Endothelial cell of umbilical vein (primary cell): ENCODE data around the gene ZBTB7C. TPM values are rescaled to one million over a fixed set of nuclear protein-coding genes. Genes with fewer than 3 reads are reported as not detected.

Experiments
- BruUV-seq: library from RNA; stranded (reverse); fragments of 400-500 nt; replicated peaks from 2 replicates; lab custom pipeline; 2021; lab: Mats Ljungman, UMichigan
- CTCF ChIA-PET: fragments of 300-600, 350-600 bp; sonication (Branson Sonifier 250); formaldehyde crosslinking; loops from one replicate; lab custom pipeline; 2021; ENCODE audit warnings: antibody characterized with exemption, inconsistent platforms; lab: Charles Lee
- POLR2A ChIA-PET: fragments of 300-600, 350-600 bp; sonication (Branson Sonifier 250); formaldehyde crosslinking; loops from one replicate; lab custom pipeline; 2021; ENCODE audit warnings: antibody characterized with exemption, inconsistent platforms; lab: Charles Lee
- DNase-seq: peaks from one replicate; pipeline ENCODE4 v3.0.0-alpha.2; 2011; ENCODE audit warnings: low read depth, low spot score
- FAIRE-seq: peaks from 2 replicates; lab custom pipeline; 2011; peaks lifted over from hg19 to GRCh38; lab: Jason Lieb, UNC
- H2AFZ ChIP-seq: 2 replicates; pipeline ENCODE4 v1.6.0; 2012; ENCODE audit warnings: low read depth, low read length, control low read depth, inconsistent platforms
- H3K27ac ChIP-seq: 2 replicates; pipeline ENCODE4 v1.5.1; 2011; ENCODE audit warnings: low read depth, mild to moderate bottlenecking, control low read depth, low read length, moderate library complexity; ENCODE audit not compliant: insufficient read depth
- H3K27me3 ChIP-seq, 2 experiments: 2 replicates each; pipeline versions ENCODE4 v1.6.0 to v1.6.1; 2011; ENCODE audit warnings: low read length in 2 of 2, mixed read lengths in 1 of 2; ENCODE audit not compliant: control insufficient read depth in 2 of 2, insufficient read depth in 2 of 2
- H3K36me3 ChIP-seq, 2 experiments: 2 replicates in 1 of 2; 3 replicates in 1 of 2; pipeline ENCODE4 v1.5.1; 2011; ENCODE audit warnings: low read length in 2 of 2, mild to moderate bottlenecking in 1 of 2, moderate library complexity in 1 of 2; ENCODE audit not compliant: control insufficient read depth in 2 of 2, insufficient read depth in 2 of 2; ENCODE audit errors: extremely low read depth in 1 of 2
- H3K4me1 ChIP-seq: 3 replicates; pipeline ENCODE4 v1.5.1; 2011; ENCODE audit warnings: mild to moderate bottlenecking, low read length; ENCODE audit not compliant: control insufficient read depth, insufficient read depth; ENCODE audit errors: extremely low read depth
- H3K4me2 ChIP-seq: 2 replicates; pipeline ENCODE4 v1.6.1; 2011; ENCODE audit warnings: low read length, control low read depth, mixed read lengths; ENCODE audit not compliant: insufficient read depth
- H3K4me3 ChIP-seq, 3 experiments: fragments of 200-600 bp in 1 of 3; sonication (generic), shearing (Covaris generic) in 1 of 3; replicated peaks in 1 of 3; 2 replicates each; pipeline ENCODE4 v1.5.1; 2011 to 2016; ENCODE audit warnings: control low read depth in 3 of 3, low read length in 3 of 3, mild to moderate bottlenecking in 2 of 3, inconsistent platforms in 1 of 3, low read depth in 1 of 3, moderate library complexity in 1 of 3; ENCODE audit not compliant: insufficient read depth in 1 of 3
- H3K79me2 ChIP-seq: 2 replicates; pipeline ENCODE4 v1.6.0; 2012; ENCODE audit warnings: low read length, inconsistent platforms; ENCODE audit not compliant: control insufficient read depth, insufficient read depth
- H3K9ac ChIP-seq: replicated peaks from 2 replicates; pipeline ENCODE3; 2011; ENCODE audit warnings: low read length, control low read depth; ENCODE audit not compliant: insufficient read depth; ENCODE audit errors: extremely low read depth
- H3K9me1 ChIP-seq: replicated peaks from 3 replicates; pipeline ENCODE4 v1.6.0; 2011; ENCODE audit warnings: mild to moderate bottlenecking, low read length; ENCODE audit not compliant: control insufficient read depth, insufficient read depth; ENCODE audit errors: extremely low read depth
- H3K9me3 ChIP-seq: replicated peaks from 2 replicates; pipeline ENCODE4 v1.5.1; 2012; ENCODE audit warnings: low read length, inconsistent platforms; ENCODE audit not compliant: control insufficient read depth, insufficient read depth
- H4K20me1 ChIP-seq: replicated peaks from 2 replicates; pipeline ENCODE3; 2011; ENCODE audit warnings: mild to moderate bottlenecking, low read length; ENCODE audit not compliant: control insufficient read depth, insufficient read depth; ENCODE audit errors: extremely low read depth
- EZH2 ChIP-seq: IDR thresholded peaks from 2 replicates; pipeline ENCODE4 v1.6.1; 2012; ENCODE audit warnings: borderline replicate concordance, low read depth, mild to moderate bottlenecking, moderate library complexity, low read length, inconsistent platforms; ENCODE audit not compliant: severe bottlenecking
- GATA2 ChIP-seq: IDR thresholded peaks from 2 replicates; pipeline ENCODE4 v1.7.0; 2011; ENCODE audit warnings: low read depth, mild to moderate bottlenecking, moderate library complexity, mixed read lengths, low read length; ENCODE audit not compliant: insufficient read length, insufficient read depth
- JUN ChIP-seq: IDR thresholded peaks from 2 replicates; pipeline ENCODE4 v1.6.1; 2011; ENCODE audit warnings: borderline replicate concordance, low read depth; ENCODE audit not compliant: insufficient read length, insufficient read depth
- MYC ChIP-seq: IDR thresholded peaks from one replicate; pipeline ENCODE4 v1.6.1; 2011; ENCODE audit warnings: mild to moderate bottlenecking, low read depth, low read length
- POLR2A ChIP-seq: IDR thresholded peaks from 2 replicates; pipeline ENCODE4 v1.6.1; 2012; ENCODE audit warnings: low read depth, mild to moderate bottlenecking, control low read depth, low read length
- dilution Hi-C: fragments of 300-500 bp; cut with MboI; formaldehyde crosslinking; loops from one replicate; pipeline ENCODE4 v1.15.0; 2019; ENCODE audit warnings: low sequenced_read_pairs; ENCODE audit not compliant: extremely low pct_ligation_motif_present
- intact Hi-C: fragments of 100-400 bp; cut with micrococcal nuclease; formaldehyde crosslinking; loops from one replicate; pipeline ENCODE4 v1.10.0; 2022
- polyA plus RNA-seq, 4 experiments: library from polyadenylated mRNA; depleted of rRNA in 3 of 4; stranded (reverse) in 3 of 4; unstranded in 1 of 4; fragments of >200 nt; gene quantifications; 2 replicates each; pipeline versions ENCODE4 v1.2.1 to v1.2.3, GENCODE V29; 2011 to 2012; ENCODE audit warnings: missing spikeins in 1 of 4
- total RNA-seq: library from RNA; stranded (reverse); gene quantifications from 2 replicates; pipeline ENCODE4 v1.2.3, GENCODE V29; 2021
- TF ChIP-seq, protein P1 (sequence below), 2 donors: IDR thresholded peaks; 1 replicate in 1 of 2; 2 replicates in 1 of 2; pipeline ENCODE4 v1.5.1; 2011; ENCODE audit warnings: low read length in 2 of 2, mild to moderate bottlenecking in 2 of 2, moderate library complexity in 2 of 2, control low read depth in 1 of 2, inconsistent platforms in 1 of 2, low read depth in 1 of 2; ENCODE audit not compliant: insufficient read depth in 1 of 2; ENCODE audit errors: extremely low read depth in 1 of 2
- TF ChIP-seq, protein P2 (sequence below): IDR thresholded peaks from 2 replicates; pipeline ENCODE4 v1.6.1; 2011; ENCODE audit not compliant: insufficient read depth, insufficient read length

ZBTB7C gene
- total and polyA plus RNA-seq, 2 donors (not counting 3 experiments of a cell fraction or from before 2014, with no cell fraction given) = not detected

DNA sequence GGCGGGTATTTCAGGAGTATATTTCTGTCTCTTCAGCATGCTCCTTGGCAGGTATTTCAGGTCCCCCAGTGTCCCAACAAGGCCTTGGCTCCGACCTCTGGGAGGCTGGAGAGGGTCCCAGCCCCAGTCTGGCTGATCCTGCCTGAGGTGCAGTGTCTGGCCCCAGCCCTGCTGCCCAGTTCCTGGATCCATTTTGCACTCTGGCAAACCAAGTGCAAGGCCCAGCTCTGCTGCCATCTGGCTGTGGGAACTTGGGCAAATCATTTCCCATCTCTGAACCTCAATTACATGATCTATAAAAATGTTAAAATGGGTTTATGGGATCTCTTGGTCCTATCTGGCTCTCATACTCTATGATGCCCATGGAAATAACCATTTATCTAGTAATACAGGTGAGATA is 63.6 kb downstream of the ZBTB7C start:
- TF ChIP-seq, protein P1, sequence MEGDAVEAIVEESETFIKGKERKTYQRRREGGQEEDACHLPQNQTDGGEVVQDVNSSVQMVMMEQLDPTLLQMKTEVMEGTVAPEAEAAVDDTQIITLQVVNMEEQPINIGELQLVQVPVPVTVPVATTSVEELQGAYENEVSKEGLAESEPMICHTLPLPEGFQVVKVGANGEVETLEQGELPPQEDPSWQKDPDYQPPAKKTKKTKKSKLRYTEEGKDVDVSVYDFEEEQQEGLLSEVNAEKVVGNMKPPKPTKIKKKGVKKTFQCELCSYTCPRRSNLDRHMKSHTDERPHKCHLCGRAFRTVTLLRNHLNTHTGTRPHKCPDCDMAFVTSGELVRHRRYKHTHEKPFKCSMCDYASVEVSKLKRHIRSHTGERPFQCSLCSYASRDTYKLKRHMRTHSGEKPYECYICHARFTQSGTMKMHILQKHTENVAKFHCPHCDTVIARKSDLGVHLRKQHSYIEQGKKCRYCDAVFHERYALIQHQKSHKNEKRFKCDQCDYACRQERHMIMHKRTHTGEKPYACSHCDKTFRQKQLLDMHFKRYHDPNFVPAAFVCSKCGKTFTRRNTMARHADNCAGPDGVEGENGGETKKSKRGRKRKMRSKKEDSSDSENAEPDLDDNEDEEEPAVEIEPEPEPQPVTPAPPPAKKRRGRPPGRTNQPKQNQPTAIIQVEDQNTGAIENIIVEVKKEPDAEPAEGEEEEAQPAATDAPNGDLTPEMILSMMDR (IDR thresholded peaks at IDR 0.05; ENCODE audit: extremely low read depth in 1 of 2, insufficient read depth in 1 of 2, low read depth in 1 of 2, low read length in 2 of 2) = peak in 1 of 2 donors; percentile 3
- TF ChIP-seq POLR2A = no peak
- Histone ChIP-seq H2AFZ (no peak overlapping the region), H3K4me3 (no peak overlapping the region), H3K9me1 (no peaks in the 10 kb centered on the region), H3K4me1 (no peaks in the 10 kb centered on the region), H3K27ac (no peak overlapping the region), H3K9ac (no peak overlapping the region), H3K79me2 (no peaks in the 10 kb centered on the region), H4K20me1 (no peaks in the 10 kb centered on the region), H3K4me2 (no peak overlapping the region), H3K9me3 (no peaks in the 10 kb centered on the region), H3K36me3 (no peaks in the 10 kb centered on the region), H3K27me3 (no peaks in the 10 kb centered on the region)
- DNase-seq = no peak
- no peak for FAIRE-seq
- BruUV-seq = no TSS peak
- POLR2A ChIA-PET = no interaction called here
- dilution Hi-C loops (no loop called here), intact Hi-C loops (no loop called here)
- CTCF ChIA-PET = interaction anchor here (1.0 to 2.1 kb wide), 3 partner anchors 16 to 315 kb away, joined by 3 to 10 read pairs (median 4); no protein-coding TSS in a partner anchor

DNA sequence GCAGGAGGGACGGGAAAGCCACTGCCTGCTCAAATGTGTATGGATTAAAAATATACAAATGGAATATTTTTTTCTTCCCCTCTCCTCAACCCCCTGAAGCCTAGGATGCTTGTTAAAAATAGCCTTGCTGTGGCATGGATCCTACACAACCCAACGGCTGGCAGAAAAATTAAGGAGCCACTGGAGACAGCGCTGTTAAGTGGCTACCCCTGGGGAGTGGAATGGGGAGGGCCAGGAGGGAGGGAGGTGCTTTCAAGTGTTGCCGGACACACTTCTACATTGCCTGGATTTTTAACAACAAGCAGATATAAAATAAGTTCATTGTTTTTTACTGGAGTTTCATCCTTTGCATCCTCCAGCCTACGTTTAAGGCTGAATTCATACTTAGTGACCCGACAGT is 66.6 kb downstream of the ZBTB7C start:
- intact Hi-C loops (no loop called here), dilution Hi-C loops (no loop called here)
- Histone ChIP-seq H3K9me1 (no peaks in the 10 kb centered on the region), H3K36me3 (no peaks in the 10 kb centered on the region), H3K27me3 (no peaks in the 10 kb centered on the region), H3K79me2 (no peaks in the 10 kb centered on the region), H3K9me3 (no peaks in the 10 kb centered on the region), H3K4me1 (no peaks in the 10 kb centered on the region), H2AFZ (no peak overlapping the region), H3K27ac (no peak overlapping the region), H3K9ac (no peak overlapping the region), H3K4me3 (no peak overlapping the region), H4K20me1 (no peaks in the 10 kb centered on the region), H3K4me2 (no peak overlapping the region)
- CTCF ChIA-PET = interaction anchor here (1.5 kb wide), 1 partner anchor 570 kb away, joined by 4 read pairs; no protein-coding TSS in a partner anchor
- FAIRE-seq = no peak
- TF ChIP-seq GATA2 (no peak), POLR2A (no peak), MYC (no peak), JUN (no peak), EZH2 (no peak)
- TF ChIP-seq, protein P1 (IDR thresholded peaks at IDR 0.05; ENCODE audit: extremely low read depth in 1 of 2, insufficient read depth in 1 of 2, low read depth in 1 of 2, low read length in 2 of 2) = no peak
- TF ChIP-seq, protein P2, sequence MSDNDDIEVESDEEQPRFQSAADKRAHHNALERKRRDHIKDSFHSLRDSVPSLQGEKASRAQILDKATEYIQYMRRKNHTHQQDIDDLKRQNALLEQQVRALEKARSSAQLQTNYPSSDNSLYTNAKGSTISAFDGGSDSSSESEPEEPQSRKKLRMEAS = no peak
- no peak for DNase-seq
- POLR2A ChIA-PET = no interaction called here
- no TSS peak for BruUV-seq
